Liver (tissue), 9 donors: ENCODE measurements around the gene ZNF212. TPM values are rescaled to one million over a fixed set of nuclear protein-coding genes. Genes with fewer than 3 reads are reported as not detected.

Experiments
- DNase-seq: peaks from one replicate; pipeline ENCODE4 v3.0.0-alpha.2; 2017; ENCODE audit warnings: low spot score
- H3K27ac ChIP-seq, 2 donors: one replicate each; pipeline ENCODE4 v1.7.0; 2013; ENCODE audit warnings: inconsistent platforms in 2 of 2, low read length in 2 of 2, control low read depth in 1 of 2, low read depth in 1 of 2, mild to moderate bottlenecking in 1 of 2
- H3K27me3 ChIP-seq, 4 donors: one replicate each; pipeline versions ENCODE4 v1.6.1 to v1.7.0; 2013; ENCODE audit warnings: low read length in 3 of 4, inconsistent platforms in 1 of 4, mild to moderate bottlenecking in 1 of 4, moderate library complexity in 1 of 4; ENCODE audit not compliant: control insufficient read depth in 4 of 4, insufficient read depth in 4 of 4
- H3K36me3 ChIP-seq, 4 donors: one replicate each; pipeline versions ENCODE4 v1.6.1 to v1.7.0; 2013; ENCODE audit warnings: low read length in 3 of 4, mild to moderate bottlenecking in 3 of 4, low read depth in 1 of 4, moderate library complexity in 1 of 4; ENCODE audit not compliant: control insufficient read depth in 4 of 4, insufficient read depth in 3 of 4
- H3K4me1 ChIP-seq, 4 donors: one replicate each; pipeline versions ENCODE4 v1.6.1 to v1.7.0; 2013; ENCODE audit warnings: low read length in 3 of 4, mild to moderate bottlenecking in 3 of 4, moderate library complexity in 1 of 4; ENCODE audit not compliant: control insufficient read depth in 4 of 4, insufficient read depth in 4 of 4
- H3K4me3 ChIP-seq, 3 donors: one replicate each; pipeline versions ENCODE4 v1.6.1 to v1.7.0; 2013; ENCODE audit warnings: low read length in 3 of 3, control low read depth in 1 of 3, low read depth in 1 of 3, mild to moderate bottlenecking in 1 of 3
- H3K9ac ChIP-seq, 2 donors: one replicate each; pipeline ENCODE4 v1.7.0; 2013; ENCODE audit warnings: low read length in 2 of 2, mild to moderate bottlenecking in 2 of 2, moderate library complexity in 2 of 2, control low read depth in 1 of 2, low read depth in 1 of 2
- H3K9me3 ChIP-seq, 4 donors: one replicate each; pipeline versions ENCODE4 v1.6.1 to v1.7.0; 2013; ENCODE audit warnings: low read length in 3 of 4; ENCODE audit not compliant: control insufficient read depth in 4 of 4
- FOXA1 ChIP-seq: IDR thresholded peaks from 2 replicates; pipeline ENCODE4 v1.6.1; 2016; ENCODE audit warnings: antibody characterized with exemption
- FOXA2 ChIP-seq: IDR thresholded peaks from 2 replicates; pipeline ENCODE4 v1.6.1; 2016; ENCODE audit warnings: antibody characterized with exemption
- GABPA ChIP-seq, 2 donors: IDR thresholded peaks in 1 of 2; conservative IDR thresholded peaks in 1 of 2; 2 replicates each; pipeline ENCODE4 v1.6.1; 2016; ENCODE audit warnings: antibody characterized with exemption in 2 of 2, mild to moderate bottlenecking in 1 of 2, moderate library complexity in 1 of 2
- HNF4A ChIP-seq, 2 donors: conservative IDR thresholded peaks; 2 replicates each; pipeline ENCODE4 v1.6.1; 2016; ENCODE audit warnings: antibody characterized with exemption in 2 of 2, mild to moderate bottlenecking in 2 of 2
- HNF4G ChIP-seq: IDR thresholded peaks from 2 replicates; pipeline ENCODE4 v1.6.1; 2016; ENCODE audit warnings: antibody characterized with exemption
- JUND ChIP-seq, 2 donors: IDR thresholded peaks; 2 replicates each; pipeline ENCODE4 v1.6.1; 2016; ENCODE audit warnings: antibody characterized with exemption in 2 of 2
- NR2F2 ChIP-seq: IDR thresholded peaks from 2 replicates; pipeline ENCODE4 v1.6.1; 2016; ENCODE audit warnings: antibody characterized with exemption
- RAD21 ChIP-seq, 2 donors: IDR thresholded peaks; 2 replicates each; pipeline ENCODE4 v1.6.1; 2016; ENCODE audit warnings: antibody characterized with exemption in 2 of 2, mild to moderate bottlenecking in 2 of 2
- RXRA ChIP-seq, 2 donors: IDR thresholded peaks; 2 replicates each; pipeline ENCODE4 v1.6.1; 2017 to 2018; ENCODE audit warnings: antibody characterized with exemption in 2 of 2, mild to moderate bottlenecking in 1 of 2
- SP1 ChIP-seq: IDR thresholded peaks from 2 replicates; pipeline ENCODE4 v1.6.1; 2018; ENCODE audit warnings: antibody characterized with exemption, mild to moderate bottlenecking
- TAF1 ChIP-seq: conservative IDR thresholded peaks from 2 replicates; pipeline ENCODE4 v1.6.1; 2016; ENCODE audit warnings: antibody characterized with exemption, mild to moderate bottlenecking
- YY1 ChIP-seq: IDR thresholded peaks from 2 replicates; pipeline ENCODE4 v1.6.1; 2016; ENCODE audit warnings: antibody characterized with exemption, mild to moderate bottlenecking
- WGBS: extraction: QIAGEN DNeasy Blood & Tissue Kit; methylation state at CpG from one replicate; pipeline ENCODE4 v1.1.7; 2013; 5-methylcytosine and 5-hydroxymethylcytosine counted together
- polyA plus RNA-seq, 2 donors: library from polyadenylated mRNA; stranded (reverse) in 1 of 2; unstranded in 1 of 2; fragments of 200-250 nt in 1 of 2; fragments of >200 nt in 1 of 2; fragmentation: Nextera tagmentation in 1 of 2; extraction: Ambion mirVana in 1 of 2; gene quantifications; one replicate each; pipeline versions ENCODE4 v1.2.1 to v1.2.3, GENCODE V29; 2013 to 2015
- total RNA-seq, 2 donors: library from RNA; depleted of rRNA; stranded (reverse); fragments of >200 nt; gene quantifications; one replicate each; pipeline ENCODE4 v1.2.3, GENCODE V29; 2014
- TF ChIP-seq, protein P1 (sequence below): IDR thresholded peaks from 2 replicates; pipeline ENCODE4 v1.6.1; 2016; ENCODE audit warnings: antibody characterized with exemption
- TF ChIP-seq, protein P2 (sequence below): IDR thresholded peaks from 2 replicates; pipeline ENCODE4 v1.6.1; 2016; ENCODE audit warnings: antibody characterized with exemption
- TF ChIP-seq, protein P3 (sequence below): IDR thresholded peaks from 2 replicates; pipeline ENCODE4 v1.6.1; 2016; ENCODE audit warnings: antibody characterized with exemption, mild to moderate bottlenecking
- TF ChIP-seq, protein P4 (sequence below): fragments of 150-350 bp; IDR thresholded peaks from 2 replicates; pipeline ENCODE4 v1.5.1; 2017; ENCODE audit warnings: improper control_type of control experiment, low read depth, low read length; ENCODE audit not compliant: missing input control
- TF ChIP-seq, protein P5 (sequence below): IDR thresholded peaks from 2 replicates; pipeline ENCODE4 v1.6.1; 2016; ENCODE audit warnings: antibody characterized with exemption
- donor health status: healthy.
- donor health status: healthy.
- donor health status: healthy.
- donor health status: healthy.
- donor health status: healthy.

The ZNF212 gene
- total and polyA plus RNA-seq, 4 donors: 3.4 to 4.9 (median 3.7) TPM

DNA sequence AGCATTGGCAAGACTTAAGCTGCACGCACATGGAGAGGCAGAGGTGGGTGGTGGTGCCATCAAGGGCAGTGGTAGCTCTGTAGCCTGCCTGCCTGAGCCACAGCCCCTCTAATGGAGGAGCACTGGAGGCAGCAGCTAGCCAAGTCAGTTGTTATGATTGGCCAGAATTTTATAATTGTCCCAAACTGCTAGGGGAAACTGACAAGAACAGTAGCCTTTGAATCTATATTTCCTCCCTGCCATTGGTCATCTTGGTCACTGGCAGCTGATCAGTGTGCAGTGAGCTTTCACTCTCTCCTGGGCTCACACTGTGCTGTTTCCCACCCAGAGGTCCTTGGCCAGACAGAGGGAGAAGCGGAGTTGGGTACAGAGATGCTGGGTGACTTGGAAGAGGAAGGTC, 12.9 kb downstream of the ZNF212 start:
- TF ChIP-seq TAF1 (no peak), FOXA1 (no peak), RAD21 (IDR thresholded peaks at IDR 0.05) (no peak), JUND (IDR thresholded peaks at IDR 0.05) (no peak), FOXA2 (no peak), HNF4G (no peak), GABPA (IDR thresholded peaks at IDR 0.05 in 1 of 2, conservative IDR thresholded peaks at IDR 0.05 in 1 of 2) (no peak), HNF4A (conservative IDR thresholded peaks at IDR 0.05) (no peak), RXRA (IDR thresholded peaks at IDR 0.05) (no peak)
- TF ChIP-seq, protein P1, sequence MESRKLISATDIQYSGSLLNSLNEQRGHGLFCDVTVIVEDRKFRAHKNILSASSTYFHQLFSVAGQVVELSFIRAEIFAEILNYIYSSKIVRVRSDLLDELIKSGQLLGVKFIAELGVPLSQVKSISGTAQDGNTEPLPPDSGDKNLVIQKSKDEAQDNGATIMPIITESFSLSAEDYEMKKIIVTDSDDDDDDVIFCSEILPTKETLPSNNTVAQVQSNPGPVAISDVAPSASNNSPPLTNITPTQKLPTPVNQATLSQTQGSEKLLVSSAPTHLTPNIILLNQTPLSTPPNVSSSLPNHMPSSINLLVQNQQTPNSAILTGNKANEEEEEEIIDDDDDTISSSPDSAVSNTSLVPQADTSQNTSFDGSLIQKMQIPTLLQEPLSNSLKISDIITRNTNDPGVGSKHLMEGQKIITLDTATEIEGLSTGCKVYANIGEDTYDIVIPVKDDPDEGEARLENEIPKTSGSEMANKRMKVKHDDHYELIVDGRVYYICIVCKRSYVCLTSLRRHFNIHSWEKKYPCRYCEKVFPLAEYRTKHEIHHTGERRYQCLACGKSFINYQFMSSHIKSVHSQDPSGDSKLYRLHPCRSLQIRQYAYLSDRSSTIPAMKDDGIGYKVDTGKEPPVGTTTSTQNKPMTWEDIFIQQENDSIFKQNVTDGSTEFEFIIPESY: no peak
- TF ChIP-seq, protein P2, sequence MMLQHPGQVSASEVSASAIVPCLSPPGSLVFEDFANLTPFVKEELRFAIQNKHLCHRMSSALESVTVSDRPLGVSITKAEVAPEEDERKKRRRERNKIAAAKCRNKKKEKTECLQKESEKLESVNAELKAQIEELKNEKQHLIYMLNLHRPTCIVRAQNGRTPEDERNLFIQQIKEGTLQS: no peak
- TF ChIP-seq, protein P3, sequence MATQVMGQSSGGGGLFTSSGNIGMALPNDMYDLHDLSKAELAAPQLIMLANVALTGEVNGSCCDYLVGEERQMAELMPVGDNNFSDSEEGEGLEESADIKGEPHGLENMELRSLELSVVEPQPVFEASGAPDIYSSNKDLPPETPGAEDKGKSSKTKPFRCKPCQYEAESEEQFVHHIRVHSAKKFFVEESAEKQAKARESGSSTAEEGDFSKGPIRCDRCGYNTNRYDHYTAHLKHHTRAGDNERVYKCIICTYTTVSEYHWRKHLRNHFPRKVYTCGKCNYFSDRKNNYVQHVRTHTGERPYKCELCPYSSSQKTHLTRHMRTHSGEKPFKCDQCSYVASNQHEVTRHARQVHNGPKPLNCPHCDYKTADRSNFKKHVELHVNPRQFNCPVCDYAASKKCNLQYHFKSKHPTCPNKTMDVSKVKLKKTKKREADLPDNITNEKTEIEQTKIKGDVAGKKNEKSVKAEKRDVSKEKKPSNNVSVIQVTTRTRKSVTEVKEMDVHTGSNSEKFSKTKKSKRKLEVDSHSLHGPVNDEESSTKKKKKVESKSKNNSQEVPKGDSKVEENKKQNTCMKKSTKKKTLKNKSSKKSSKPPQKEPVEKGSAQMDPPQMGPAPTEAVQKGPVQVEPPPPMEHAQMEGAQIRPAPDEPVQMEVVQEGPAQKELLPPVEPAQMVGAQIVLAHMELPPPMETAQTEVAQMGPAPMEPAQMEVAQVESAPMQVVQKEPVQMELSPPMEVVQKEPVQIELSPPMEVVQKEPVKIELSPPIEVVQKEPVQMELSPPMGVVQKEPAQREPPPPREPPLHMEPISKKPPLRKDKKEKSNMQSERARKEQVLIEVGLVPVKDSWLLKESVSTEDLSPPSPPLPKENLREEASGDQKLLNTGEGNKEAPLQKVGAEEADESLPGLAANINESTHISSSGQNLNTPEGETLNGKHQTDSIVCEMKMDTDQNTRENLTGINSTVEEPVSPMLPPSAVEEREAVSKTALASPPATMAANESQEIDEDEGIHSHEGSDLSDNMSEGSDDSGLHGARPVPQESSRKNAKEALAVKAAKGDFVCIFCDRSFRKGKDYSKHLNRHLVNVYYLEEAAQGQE: no peak
- Histone ChIP-seq H3K4me3 (no peak overlapping the region), H3K4me1 (no peaks in the 10 kb centered on the region), H3K9ac (no peak overlapping the region), H3K9me3 (no peaks in the 10 kb centered on the region), H3K27me3 (no peaks in the 10 kb centered on the region), H3K27ac (no peak overlapping the region), H3K36me3 (peaks cover 8 to 45% (median 34%) of the 10 kb centered on the region in 4 donors)
- over 99% methylated on average over 2 of the region's 2 CpGs for WGBS
- no peak for DNase-seq

DNA sequence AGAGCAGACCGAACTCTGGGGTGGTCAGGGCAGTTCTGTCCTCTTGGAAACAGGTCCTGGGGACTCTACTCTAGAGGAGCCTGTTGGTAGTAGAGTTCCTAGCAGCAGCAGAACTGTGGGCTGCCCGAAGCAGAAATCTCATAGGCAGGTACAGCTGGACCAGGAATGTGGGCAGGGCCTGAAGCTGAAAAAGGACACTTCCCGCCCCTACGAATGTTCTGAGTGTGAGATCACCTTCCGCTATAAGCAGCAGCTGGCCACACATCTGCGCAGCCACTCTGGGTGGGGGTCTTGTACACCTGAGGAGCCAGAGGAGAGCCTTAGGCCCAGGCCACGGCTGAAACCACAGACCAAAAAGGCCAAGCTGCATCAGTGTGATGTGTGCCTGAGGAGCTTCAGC, 14.2 kb downstream of the ZNF212 start:
- peaks cover 8 to 45% (median 34%) of the 10 kb centered on the region in 4 donors for H3K36me3 ChIP-seq
- TF ChIP-seq HNF4G (no peak), RAD21 (IDR thresholded peaks at IDR 0.05) (no peak), SP1 (no peak), GABPA (IDR thresholded peaks at IDR 0.05 in 1 of 2, conservative IDR thresholded peaks at IDR 0.05 in 1 of 2) (no peak), FOXA1 (no peak), JUND (IDR thresholded peaks at IDR 0.05) (no peak), YY1 (no peak), FOXA2 (no peak), TAF1 (no peak), HNF4A (conservative IDR thresholded peaks at IDR 0.05) (no peak), NR2F2 (no peak)
- TF ChIP-seq, protein P4, sequence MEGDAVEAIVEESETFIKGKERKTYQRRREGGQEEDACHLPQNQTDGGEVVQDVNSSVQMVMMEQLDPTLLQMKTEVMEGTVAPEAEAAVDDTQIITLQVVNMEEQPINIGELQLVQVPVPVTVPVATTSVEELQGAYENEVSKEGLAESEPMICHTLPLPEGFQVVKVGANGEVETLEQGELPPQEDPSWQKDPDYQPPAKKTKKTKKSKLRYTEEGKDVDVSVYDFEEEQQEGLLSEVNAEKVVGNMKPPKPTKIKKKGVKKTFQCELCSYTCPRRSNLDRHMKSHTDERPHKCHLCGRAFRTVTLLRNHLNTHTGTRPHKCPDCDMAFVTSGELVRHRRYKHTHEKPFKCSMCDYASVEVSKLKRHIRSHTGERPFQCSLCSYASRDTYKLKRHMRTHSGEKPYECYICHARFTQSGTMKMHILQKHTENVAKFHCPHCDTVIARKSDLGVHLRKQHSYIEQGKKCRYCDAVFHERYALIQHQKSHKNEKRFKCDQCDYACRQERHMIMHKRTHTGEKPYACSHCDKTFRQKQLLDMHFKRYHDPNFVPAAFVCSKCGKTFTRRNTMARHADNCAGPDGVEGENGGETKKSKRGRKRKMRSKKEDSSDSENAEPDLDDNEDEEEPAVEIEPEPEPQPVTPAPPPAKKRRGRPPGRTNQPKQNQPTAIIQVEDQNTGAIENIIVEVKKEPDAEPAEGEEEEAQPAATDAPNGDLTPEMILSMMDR: no peak
- TF ChIP-seq, protein P5, sequence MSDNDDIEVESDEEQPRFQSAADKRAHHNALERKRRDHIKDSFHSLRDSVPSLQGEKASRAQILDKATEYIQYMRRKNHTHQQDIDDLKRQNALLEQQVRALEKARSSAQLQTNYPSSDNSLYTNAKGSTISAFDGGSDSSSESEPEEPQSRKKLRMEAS: no peak
- TF ChIP-seq, protein P3: no peak
- TF ChIP-seq, protein P2: no peak
- TF ChIP-seq, protein P1: no peak
- 97% methylated on average over 7 of the region's 7 CpGs for WGBS

More for the DNA sequence above, 14.2 kb downstream of the ZNF212 start:
- DNase-seq: no peak
- no peaks in the 10 kb centered on the region for H3K4me1 ChIP-seq
- H3K9me3 ChIP-seq: no peaks in the 10 kb centered on the region
- H3K4me3 ChIP-seq: no peak overlapping the region
- H3K27ac ChIP-seq: no peak overlapping the region
- no peaks in the 10 kb centered on the region for H3K27me3 ChIP-seq
- no peak overlapping the region for H3K9ac ChIP-seq
